ENCODE results near the gene MAP3K6.

DNA sequence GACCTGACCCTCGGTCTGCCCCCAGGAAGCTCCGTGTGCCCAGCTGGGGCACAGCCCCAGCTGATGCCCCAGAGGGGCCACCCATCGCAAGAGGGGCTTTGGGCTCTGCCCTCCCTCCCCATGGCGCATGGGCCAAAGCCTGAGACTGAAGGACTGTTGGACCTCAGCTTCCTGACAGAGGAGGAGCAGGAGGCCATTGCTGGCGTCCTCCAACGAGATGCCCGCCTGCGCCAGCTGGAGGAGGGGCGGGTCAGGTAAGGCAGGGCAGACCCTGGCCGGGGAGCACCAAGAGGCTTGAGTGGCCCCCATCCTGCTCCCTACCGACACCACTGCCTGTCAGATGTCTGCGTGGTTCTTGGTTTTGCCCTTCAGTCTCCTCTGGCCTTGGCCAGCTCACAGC, 21.5 kb downstream of the MAP3K6 start:
- TF ChIP-seq MXI1 (conservative IDR thresholded peaks at IDR 0.05; ENCODE audit: poor library complexity, severe bottlenecking) (no peak), EP300 (conservative IDR thresholded peaks at IDR 0.05; ENCODE audit: poor library complexity, severe bottlenecking) (no peak), CTCF (IDR thresholded peaks at IDR 0.05; ENCODE audit: poor library complexity, severe bottlenecking) (no peak), TAF1 (IDR thresholded peaks at IDR 0.05; ENCODE audit: low read depth) (no peak), RAD21 (conservative IDR thresholded peaks at IDR 0.05) (no peak), POLR2AphosphoS5 (IDR thresholded peaks at IDR 0.05) (no peak), EZH2 (IDR thresholded peaks at IDR 0.05; ENCODE audit: borderline replicate concordance, insufficient read depth, low read length, poor library complexity, severe bottlenecking) (no peak), SMC3 (conservative IDR thresholded peaks at IDR 0.05; ENCODE audit: poor library complexity) (no peak), REST (IDR thresholded peaks at IDR 0.05; ENCODE audit: borderline replicate concordance) (no peak)

Measured in neural cell (in vitro differentiated cells).